ENCODE data around the gene PTH1R.

PTH1R gene

DNA sequence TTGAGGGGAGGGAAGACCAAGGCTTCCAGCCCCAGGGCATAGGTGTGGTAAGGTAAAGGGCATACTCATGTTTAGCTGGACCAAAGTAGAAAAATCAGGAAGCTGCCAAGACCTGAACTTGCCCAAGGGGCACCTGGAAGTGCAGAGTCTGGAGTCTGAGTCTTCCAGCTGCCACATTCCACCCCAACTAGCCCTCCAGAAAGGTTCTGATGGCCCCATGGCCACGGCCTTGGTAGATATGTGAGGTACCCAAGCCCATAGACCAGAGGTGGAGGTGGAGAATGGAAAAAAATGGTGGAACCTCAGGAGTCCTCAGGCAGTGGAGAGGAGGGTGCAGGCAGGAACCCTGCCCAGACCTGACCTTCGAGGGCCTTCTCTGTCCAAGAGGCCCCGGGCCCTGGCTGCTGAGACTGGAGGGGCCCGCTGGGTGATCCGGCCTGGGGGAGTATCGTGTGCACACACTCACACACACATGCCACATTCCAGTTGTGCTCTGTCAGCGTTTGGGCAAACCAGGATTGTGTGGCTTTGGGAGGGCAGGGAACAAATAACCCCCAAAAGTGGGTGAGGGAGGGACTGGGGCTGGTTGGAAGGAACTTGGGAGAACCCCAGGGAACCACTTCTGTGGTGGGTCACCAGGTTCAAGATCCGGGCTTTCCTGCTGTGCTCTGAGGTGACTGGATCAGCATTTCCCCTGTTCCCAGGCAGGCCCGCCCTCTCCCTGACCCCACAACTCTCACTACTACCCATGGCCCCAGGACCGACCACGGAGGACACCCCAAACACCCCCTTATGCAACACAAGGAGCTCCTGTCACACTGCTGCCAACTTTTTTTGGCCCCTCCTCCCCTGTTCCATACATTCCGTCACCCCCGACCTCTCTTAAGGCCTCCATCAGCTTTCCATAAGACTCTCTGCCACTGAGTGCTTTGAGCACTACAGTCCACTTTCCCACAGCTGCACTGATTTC, 25.9 kb upstream of the PTH1R start:
- 91% methylated on average over 13 of the region's 13 CpGs for WGBS
- Histone ChIP-seq H3K4me1 (ENCODE audit: insufficient read depth, low read length) (no peaks in the 10 kb centered on the region), H3K9me3 (ENCODE audit: insufficient read depth, low read depth, low read length) (no peaks in the 10 kb centered on the region), H3K9ac (ENCODE audit: low read depth, low read length) (no peak overlapping the region), H3K27me3 (ENCODE audit: insufficient read depth, low read length) (peaks cover 1% of the 10 kb centered on the region; the same call in 1 of the 2 replicates), H3K4me3 (ENCODE audit: low read length) (no peak overlapping the region), H3K27ac (ENCODE audit: low read depth, low read length) (no peak overlapping the region), H3K36me3 (ENCODE audit: insufficient read depth, low read length) (no peaks in the 10 kb centered on the region)

- no peak overlapping the region for H3K4me3 ChIP-seq (ENCODE audit: low read length)
- H3K9me3 ChIP-seq (ENCODE audit: insufficient read depth, low read depth, low read length): no peaks in the 10 kb centered on the region
- H3K27ac ChIP-seq (ENCODE audit: low read depth, low read length): no peak overlapping the region
- no peaks in the 10 kb centered on the region for H3K36me3 ChIP-seq (ENCODE audit: insufficient read depth, low read length)
- H3K9ac ChIP-seq (ENCODE audit: low read depth, low read length): no peak overlapping the region
- WGBS: 93% methylated on average over 9 of the region's 9 CpGs
- no peaks in the 10 kb centered on the region for H3K4me1 ChIP-seq (ENCODE audit: insufficient read depth, low read length)
- no peaks in the 10 kb centered on the region for H3K27me3 ChIP-seq (ENCODE audit: insufficient read depth, low read length)
These were observed 25.2 kb upstream of the PTH1R start for GRCh38 chr3:46852334-46852720.

DNA sequence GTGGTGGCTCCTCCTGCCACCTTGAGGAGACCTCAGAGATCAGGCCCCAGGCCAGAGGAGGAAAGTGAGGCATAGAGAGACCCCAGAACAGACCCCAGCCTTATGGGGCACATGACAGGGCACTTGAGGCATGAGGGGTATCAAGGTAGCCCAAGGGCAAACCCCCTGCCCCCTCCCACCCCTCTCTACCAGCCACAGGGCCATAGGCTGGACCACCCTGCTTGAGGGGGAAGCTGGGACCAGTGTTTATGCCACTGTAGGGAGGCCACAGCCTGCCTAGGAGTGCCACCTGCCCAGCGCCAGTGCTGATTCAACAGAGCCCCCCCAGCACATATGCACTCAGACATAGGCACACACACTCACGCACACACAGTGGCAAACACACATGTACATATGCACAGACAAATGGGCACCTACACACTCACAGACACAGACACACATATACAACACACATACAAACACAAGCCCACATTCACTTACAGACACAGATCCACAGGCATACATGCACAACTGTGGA, 24.6 kb upstream of the PTH1R start:
- Histone ChIP-seq H3K4me1 (ENCODE audit: insufficient read depth, low read length) (no peaks in the 10 kb centered on the region), H3K27ac (ENCODE audit: low read depth, low read length) (no peak overlapping the region), H3K9me3 (ENCODE audit: insufficient read depth, low read depth, low read length) (no peaks in the 10 kb centered on the region), H3K36me3 (ENCODE audit: insufficient read depth, low read length) (no peaks in the 10 kb centered on the region), H3K9ac (ENCODE audit: low read depth, low read length) (no peak overlapping the region), H3K4me3 (ENCODE audit: low read length) (no peak overlapping the region), H3K27me3 (ENCODE audit: insufficient read depth, low read length) (no peaks in the 10 kb centered on the region)
- WGBS: 95% methylated on average over 2 of the region's 2 CpGs

DNA sequence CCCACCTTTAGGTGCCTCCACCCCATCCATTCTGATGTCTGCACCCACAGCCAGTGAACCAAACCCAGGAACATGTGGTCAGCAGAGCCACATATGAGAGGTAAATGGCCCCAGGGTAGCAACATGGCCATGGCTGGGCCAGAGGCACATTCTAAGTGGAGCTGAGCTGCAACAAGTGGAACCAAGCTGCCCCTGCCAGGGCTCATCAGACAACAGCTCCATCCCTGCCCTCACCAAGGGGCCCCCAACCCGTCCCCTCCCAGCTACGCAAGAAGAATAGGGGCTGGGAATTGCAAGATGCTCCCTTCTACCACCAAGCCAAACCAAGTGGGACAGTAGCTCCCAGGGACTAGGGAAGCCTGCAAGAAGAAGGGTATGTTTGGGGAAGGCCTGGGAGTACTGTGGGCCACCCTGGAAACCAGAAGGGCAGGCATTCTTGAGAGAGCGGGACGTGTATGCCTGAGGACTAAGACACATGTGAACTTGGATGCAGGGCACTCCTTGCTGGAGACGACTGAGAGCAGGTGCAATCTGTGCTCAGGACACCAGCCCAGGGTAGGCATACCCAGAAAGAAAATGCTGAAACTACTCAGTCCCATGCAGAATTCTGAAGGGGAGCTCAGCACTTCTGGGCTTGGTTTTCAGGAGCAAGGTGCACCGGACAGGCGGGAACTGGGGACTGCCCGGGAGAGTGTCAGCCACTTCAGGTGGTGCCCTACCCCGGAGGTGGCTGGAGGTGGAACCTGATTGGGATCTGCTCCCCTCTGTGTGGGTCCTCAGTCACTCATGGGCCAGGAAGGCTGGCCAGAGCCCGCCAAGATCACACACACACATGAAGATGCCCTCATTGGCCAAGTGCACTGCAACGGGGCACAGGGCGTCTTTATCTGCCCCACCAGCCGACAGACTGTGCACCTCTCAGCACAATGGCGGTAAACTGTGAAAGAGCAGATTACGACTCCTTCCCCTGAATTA, 23.8 kb upstream of the PTH1R start:
- Histone ChIP-seq H3K4me3 (ENCODE audit: low read length) (no peak overlapping the region), H3K27me3 (ENCODE audit: insufficient read depth, low read length) (no peaks in the 10 kb centered on the region), H3K9ac (ENCODE audit: low read depth, low read length) (no peak overlapping the region), H3K27ac (ENCODE audit: low read depth, low read length) (no peak overlapping the region), H3K9me3 (ENCODE audit: insufficient read depth, low read depth, low read length) (no peaks in the 10 kb centered on the region), H3K36me3 (ENCODE audit: insufficient read depth, low read length) (no peaks in the 10 kb centered on the region), H3K4me1 (ENCODE audit: insufficient read depth, low read length) (no peaks in the 10 kb centered on the region)
- 91% methylated on average over 15 of the region's 15 CpGs for WGBS

- Histone ChIP-seq H3K4me1 (ENCODE audit: insufficient read depth, low read length) (no peaks in the 10 kb centered on the region), H3K9me3 (ENCODE audit: insufficient read depth, low read depth, low read length) (no peaks in the 10 kb centered on the region), H3K9ac (ENCODE audit: low read depth, low read length) (no peak overlapping the region), H3K27me3 (ENCODE audit: insufficient read depth, low read length) (no peaks in the 10 kb centered on the region), H3K36me3 (ENCODE audit: insufficient read depth, low read length) (no peaks in the 10 kb centered on the region), H3K27ac (ENCODE audit: low read depth, low read length) (no peak overlapping the region), H3K4me3 (ENCODE audit: low read length) (no peak overlapping the region)
- 89% methylated on average over 5 of the region's 5 CpGs for WGBS
These were observed 22.9 kb upstream of the PTH1R start for GRCh38 chr3:46854555-46854991.

DNA sequence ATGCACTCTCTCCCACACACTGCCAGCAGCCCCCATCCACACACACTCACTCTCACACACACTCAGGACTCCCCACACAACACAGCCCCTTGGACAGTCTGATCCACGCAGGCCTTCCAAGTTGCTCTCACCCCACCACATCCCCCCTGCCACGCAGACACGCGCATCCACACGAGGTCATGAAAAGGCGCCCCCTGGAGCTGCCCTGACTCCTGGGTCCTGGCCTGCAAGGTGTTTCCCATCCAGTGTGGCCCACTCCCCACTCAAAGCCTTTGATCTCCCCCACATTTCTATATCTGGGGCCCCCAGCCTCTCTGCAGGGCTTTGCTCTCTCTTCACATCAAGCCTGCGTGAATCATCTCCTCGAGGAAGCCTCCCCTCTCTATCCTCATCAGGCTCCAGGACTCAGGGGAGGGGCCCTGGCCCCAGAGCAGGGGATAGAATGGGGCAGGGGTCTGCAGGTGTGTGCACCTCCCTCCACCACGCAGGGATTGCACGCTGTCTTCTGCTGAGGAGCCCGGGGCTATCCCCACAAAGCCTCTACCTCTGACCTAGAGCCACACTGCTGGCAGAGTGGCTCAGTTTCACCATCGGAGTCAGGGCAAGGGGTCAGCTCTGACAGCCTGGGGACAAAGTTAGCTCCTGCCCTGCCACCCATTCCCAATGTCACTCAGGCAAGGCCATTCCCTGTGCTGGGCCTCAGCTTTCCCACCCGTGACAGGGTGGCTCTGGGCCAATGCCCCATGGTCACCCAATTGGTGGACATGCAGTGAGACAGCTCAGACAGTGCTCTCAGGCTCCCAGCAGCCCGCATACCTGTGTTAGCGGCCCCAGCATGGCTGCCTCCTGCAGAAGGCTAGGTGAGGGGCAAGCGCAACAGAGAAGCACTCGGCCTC, 20.7 kb upstream of the PTH1R start:
- WGBS: 88% methylated on average over 17 of the region's 17 CpGs
- no peaks in the 10 kb centered on the region for H3K4me1 ChIP-seq (ENCODE audit: insufficient read depth, low read length)
- no peaks in the 10 kb centered on the region for H3K36me3 ChIP-seq (ENCODE audit: insufficient read depth, low read length)

DNA sequence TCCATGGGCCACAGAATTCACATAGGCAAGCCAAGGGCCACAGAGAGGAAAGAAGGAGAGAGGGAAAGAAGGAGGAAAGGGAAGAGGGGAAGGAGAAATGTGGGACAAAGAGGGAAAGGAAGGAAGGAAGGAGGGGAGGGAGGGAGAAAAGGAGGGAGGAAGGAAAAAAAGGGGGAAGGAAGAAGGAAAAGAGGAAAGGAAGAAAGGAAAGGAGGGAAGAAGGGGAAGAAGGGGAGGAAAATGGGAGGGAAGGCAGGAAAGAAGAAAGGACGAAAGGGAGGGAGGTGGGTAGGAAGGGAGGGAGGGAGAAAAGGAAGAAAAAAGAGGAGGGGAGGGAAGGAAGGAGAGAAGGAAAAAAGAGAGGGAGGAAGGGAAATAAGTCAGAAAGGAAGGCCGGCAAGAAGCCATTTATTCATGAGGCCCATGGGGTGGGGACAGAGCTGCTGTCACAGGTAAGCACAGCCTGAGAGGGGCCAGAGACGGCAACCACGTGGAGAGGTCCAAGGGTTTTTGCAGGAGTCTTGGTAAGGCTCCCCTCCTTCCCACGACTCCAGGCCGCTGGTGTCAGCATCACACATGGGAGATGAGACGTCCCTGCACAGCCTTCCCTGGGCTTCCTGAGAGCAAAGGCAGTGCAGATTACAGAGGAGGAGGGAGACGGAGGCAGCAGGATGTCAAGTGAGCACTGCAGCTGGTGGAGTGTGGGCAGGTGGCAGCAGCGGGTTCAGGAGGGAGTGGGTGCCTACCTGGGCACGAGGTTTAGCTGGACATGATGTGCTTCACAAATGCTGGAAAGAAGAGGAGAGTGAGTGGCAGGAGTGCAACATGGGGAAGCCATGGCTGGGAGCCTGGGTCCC, 19.8 kb upstream of the PTH1R start:
- Histone ChIP-seq H3K9ac (ENCODE audit: low read depth, low read length) (no peak overlapping the region), H3K9me3 (ENCODE audit: insufficient read depth, low read depth, low read length) (no peaks in the 10 kb centered on the region), H3K27ac (ENCODE audit: low read depth, low read length) (no peak overlapping the region), H3K4me1 (ENCODE audit: insufficient read depth, low read length) (no peaks in the 10 kb centered on the region), H3K4me3 (ENCODE audit: low read length) (no peak overlapping the region), H3K27me3 (ENCODE audit: insufficient read depth, low read length) (no peaks in the 10 kb centered on the region), H3K36me3 (ENCODE audit: insufficient read depth, low read length) (no peaks in the 10 kb centered on the region)
- 80% methylated on average over 10 of the region's 10 CpGs for WGBS

More for the DNA sequence above, 20.7 kb upstream of the PTH1R start:
- no peak overlapping the region for H3K4me3 ChIP-seq (ENCODE audit: low read length)
- no peaks in the 10 kb centered on the region for H3K9me3 ChIP-seq (ENCODE audit: insufficient read depth, low read depth, low read length)
- no peaks in the 10 kb centered on the region for H3K27me3 ChIP-seq (ENCODE audit: insufficient read depth, low read length)
- H3K27ac ChIP-seq (ENCODE audit: low read depth, low read length): no peak overlapping the region
- no peak overlapping the region for H3K9ac ChIP-seq (ENCODE audit: low read depth, low read length)

GRCh38 chr3:46858456-46858855, 19.1 kb upstream of the PTH1R start:
- H3K27me3 ChIP-seq (ENCODE audit: insufficient read depth, low read length): no peaks in the 10 kb centered on the region
- H3K4me3 ChIP-seq (ENCODE audit: low read length): no peak overlapping the region
- 93% methylated on average over 6 of the region's 6 CpGs for WGBS

DNA sequence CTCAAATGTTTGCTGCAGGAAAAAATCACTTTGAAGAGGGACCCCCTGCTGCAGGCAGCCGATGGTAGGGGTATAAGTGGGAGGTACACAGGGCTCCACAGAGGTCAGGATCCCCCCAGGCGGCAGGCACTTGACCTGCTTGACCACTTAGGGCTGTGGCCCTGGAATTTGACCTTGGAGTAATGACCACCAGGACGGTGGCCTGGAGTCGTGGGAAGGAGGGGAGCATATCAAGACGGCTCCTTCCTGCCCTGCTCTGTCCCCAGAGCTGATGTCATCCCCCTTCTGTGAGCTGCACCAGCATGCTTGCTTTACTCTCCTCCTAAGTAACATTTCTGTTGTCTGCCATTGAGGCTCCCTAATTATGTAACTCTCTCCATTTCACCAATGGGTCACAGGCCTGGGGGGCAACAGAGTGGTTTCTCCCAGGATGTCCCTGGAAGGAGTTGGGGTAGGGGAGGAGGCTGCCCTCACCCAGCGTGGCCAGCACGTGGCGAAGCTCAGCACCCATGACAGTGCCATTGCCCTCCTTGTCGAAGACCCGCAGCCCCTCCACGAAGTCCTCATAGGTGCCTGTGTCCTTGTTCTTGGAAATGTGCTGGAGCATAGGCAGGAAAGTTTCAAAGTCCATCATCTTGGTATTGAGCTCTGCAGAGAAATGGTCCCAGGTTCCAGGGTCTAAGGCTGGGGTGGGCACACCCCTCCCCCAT, 18.4 kb upstream of the PTH1R start:
- H3K27ac ChIP-seq (ENCODE audit: low read depth, low read length): no peak overlapping the region
- 77% methylated on average over 11 of the region's 11 CpGs for WGBS
- no peak overlapping the region for H3K9ac ChIP-seq (ENCODE audit: low read depth, low read length)
- H3K27me3 ChIP-seq (ENCODE audit: insufficient read depth, low read length): no peaks in the 10 kb centered on the region
- no peaks in the 10 kb centered on the region for H3K4me1 ChIP-seq (ENCODE audit: insufficient read depth, low read length)
- no peak overlapping the region for H3K4me3 ChIP-seq (ENCODE audit: low read length)
- H3K36me3 ChIP-seq (ENCODE audit: insufficient read depth, low read length): no peaks in the 10 kb centered on the region
- H3K9me3 ChIP-seq (ENCODE audit: insufficient read depth, low read depth, low read length): no peaks in the 10 kb centered on the region

More at GRCh38 chr3:46858456-46858855, 19.1 kb upstream of the PTH1R start:
- no peaks in the 10 kb centered on the region for H3K36me3 ChIP-seq (ENCODE audit: insufficient read depth, low read length)
- H3K27ac ChIP-seq (ENCODE audit: low read depth, low read length): no peak overlapping the region
- H3K9me3 ChIP-seq (ENCODE audit: insufficient read depth, low read depth, low read length): no peaks in the 10 kb centered on the region
- H3K4me1 ChIP-seq (ENCODE audit: insufficient read depth, low read length): no peaks in the 10 kb centered on the region
- no peak overlapping the region for H3K9ac ChIP-seq (ENCODE audit: low read depth, low read length)
